GM21381 (cell line): ENCODE measurements around the gene ZNF581.

ENCODE experiments used
- ATAC-seq: cut with Tn5 transposase; IDR thresholded peaks from one replicate; pipeline ENCODE4 v1.9.1; 2021; ENCODE audit warnings: mild to moderate bottlenecking, moderate library complexity; ENCODE audit not compliant: unreplicated experiment

The ZNF581 gene

DNA sequence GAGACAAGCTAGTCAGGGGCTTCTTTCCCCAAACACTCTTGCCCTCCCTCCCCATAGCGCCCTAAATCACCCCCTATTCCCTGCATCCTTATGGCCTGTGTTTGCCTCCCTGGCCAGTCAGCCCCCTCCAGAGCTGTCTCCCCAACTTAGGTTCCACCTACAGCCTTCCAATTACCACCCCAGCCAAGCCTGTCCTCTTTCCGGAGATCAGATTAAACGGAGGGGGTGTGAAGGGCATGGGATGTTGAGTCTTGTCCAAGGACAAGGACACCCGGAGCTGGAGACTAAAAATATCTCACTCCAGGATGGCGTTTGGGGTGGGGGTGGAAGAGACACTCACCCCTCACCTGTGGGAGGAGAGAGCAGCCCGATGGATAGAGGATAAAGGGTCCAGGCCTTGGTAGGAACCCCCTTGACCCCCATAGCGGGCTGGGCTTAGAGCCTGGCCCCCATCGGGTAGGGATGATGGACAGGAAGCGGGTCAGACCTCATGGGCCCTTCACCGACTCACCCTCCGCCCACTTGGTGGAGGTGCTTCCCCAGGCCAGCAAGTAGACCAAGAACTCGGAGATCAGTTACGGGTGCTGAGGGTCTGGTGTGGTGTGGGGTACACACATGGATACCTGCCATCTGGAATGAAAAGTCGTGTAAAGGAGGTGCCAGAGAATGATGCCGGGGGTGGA is 32.0 kb upstream of the ZNF581 start:
- ATAC-seq: no peak

DNA sequence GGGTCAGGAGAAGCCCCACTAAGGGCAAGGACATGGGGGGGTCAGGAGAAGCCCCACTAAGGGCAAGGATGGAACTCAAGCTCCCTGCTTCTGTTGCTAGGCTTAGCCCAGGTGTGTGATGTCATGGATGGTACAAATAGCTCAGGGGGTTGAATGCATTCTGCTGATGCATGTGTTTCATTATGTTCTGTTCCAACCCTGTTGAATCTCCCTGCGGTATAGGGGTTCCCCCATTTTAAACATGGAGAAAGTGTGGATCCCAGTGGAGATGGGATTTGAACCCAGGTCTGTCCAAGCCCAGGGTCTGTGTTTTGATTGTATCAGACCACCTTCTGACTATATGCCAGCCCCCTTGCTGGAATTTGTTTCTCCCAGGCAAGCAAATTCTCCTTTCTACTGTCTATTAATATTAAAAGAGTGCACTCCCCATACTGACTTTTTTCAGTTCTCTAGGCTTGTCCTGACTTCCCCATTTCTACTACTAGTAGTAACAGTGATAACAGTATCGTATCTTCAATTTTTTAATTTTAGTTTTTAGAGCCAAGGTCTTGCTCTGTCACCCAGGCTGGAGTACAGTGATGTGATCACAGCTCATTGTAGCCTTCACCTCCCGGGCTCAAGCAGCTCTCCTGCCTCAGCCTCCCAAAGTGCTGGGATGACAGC is 31.3 kb upstream of the ZNF581 start:
- no peak for ATAC-seq

- no peak for ATAC-seq
Observed at GRCh38 chr19:55613396-55613795, 30.1 kb upstream of the ZNF581 start.

- ATAC-seq: no peak
Observed at GRCh38 chr19:55613930-55614710, 29.3 kb upstream of the ZNF581 start.

DNA sequence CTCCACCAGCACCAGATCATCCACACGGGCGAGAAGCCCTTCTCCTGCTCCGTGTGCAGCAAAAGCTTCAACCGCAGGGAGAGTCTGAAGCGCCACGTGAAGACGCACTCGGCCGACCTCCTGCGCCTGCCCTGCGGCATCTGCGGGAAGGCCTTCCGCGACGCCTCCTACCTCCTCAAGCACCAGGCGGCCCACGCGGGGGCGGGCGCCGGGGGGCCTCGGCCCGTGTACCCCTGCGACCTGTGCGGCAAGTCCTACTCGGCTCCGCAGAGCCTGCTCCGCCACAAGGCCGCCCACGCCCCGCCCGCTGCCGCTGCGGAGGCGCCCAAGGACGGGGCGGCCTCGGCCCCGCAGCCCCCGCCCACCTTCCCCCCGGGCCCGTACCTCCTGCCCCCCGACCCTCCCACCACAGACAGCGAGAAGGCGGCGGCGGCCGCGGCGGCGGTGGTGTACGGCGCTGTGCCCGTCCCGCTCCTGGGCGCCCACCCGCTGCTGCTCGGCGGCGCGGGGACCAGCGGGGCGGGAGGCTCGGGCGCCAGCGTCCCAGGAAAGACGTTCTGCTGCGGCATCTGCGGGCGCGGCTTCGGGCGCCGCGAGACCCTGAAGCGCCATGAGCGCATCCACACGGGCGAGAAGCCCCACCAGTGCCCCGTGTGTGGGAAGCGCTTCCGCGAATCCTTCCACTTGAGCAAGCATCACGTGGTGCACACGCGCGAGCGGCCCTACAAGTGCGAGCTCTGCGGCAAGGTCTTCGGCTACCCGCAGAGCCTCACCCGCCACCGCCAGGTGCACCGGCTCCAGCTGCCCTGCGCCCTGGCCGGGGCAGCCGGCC is 28.5 kb upstream of the ZNF581 start:
- no peak for ATAC-seq

DNA sequence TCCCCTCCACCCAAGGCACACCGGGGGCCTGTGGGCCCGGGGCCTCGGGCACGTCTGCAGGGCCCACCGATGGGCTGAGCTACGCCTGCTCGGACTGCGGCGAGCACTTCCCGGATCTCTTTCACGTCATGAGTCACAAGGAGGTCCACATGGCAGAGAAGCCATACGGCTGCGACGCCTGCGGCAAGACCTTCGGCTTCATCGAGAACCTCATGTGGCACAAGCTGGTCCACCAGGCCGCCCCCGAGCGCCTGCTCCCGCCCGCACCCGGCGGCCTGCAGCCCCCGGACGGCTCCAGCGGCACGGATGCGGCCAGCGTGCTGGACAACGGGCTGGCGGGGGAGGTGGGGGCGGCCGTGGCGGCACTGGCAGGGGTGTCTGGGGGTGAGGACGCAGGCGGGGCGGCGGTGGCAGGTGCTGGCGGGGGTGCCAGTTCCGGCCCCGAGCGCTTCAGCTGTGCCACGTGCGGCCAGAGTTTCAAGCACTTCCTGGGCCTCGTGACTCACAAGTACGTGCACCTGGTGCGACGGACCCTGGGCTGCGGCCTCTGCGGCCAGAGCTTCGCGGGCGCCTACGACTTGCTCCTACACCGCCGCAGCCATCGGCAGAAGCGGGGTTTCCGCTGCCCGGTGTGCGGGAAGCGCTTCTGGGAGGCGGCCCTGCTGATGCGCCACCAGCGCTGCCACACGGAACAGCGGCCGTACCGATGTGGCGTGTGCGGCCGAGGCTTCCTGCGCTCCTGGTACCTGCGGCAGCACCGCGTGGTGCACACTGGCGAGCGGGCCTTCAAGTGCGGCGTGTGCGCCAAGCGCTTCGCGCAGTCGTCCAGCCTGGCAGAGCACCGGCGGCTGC is 27.7 kb upstream of the ZNF581 start:
- ATAC-seq: no peak

DNA sequence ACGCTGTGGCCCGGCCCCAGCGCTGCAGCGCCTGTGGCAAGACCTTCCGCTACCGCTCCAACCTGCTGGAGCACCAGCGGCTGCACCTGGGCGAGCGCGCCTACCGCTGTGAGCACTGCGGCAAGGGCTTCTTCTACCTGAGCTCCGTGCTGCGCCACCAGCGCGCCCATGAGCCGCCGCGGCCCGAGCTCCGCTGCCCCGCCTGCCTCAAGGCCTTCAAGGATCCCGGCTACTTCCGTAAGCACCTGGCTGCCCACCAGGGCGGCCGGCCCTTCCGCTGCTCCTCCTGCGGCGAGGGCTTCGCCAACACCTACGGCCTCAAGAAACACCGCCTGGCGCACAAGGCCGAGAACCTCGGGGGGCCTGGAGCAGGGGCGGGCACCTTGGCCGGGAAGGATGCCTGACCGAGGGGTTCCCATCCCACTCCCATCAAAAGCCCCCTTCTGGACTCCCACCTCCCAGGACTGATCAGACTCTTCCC is 27.0 kb upstream of the ZNF581 start:
- no peak for ATAC-seq

- no peak for ATAC-seq
Observed at GRCh38 chr19:55617426-55617825, 26.0 kb upstream of the ZNF581 start.

GRCh38 chr19:55618426-55618825 is 25.0 kb upstream of the ZNF581 start:
- ATAC-seq: no peak

- no peak for ATAC-seq
Observed at GRCh38 chr19:55619286-55619685, 24.2 kb upstream of the ZNF581 start.

- ATAC-seq: no peak
Observed at GRCh38 chr19:55620410-55621204, 22.8 kb upstream of the ZNF581 start.

DNA sequence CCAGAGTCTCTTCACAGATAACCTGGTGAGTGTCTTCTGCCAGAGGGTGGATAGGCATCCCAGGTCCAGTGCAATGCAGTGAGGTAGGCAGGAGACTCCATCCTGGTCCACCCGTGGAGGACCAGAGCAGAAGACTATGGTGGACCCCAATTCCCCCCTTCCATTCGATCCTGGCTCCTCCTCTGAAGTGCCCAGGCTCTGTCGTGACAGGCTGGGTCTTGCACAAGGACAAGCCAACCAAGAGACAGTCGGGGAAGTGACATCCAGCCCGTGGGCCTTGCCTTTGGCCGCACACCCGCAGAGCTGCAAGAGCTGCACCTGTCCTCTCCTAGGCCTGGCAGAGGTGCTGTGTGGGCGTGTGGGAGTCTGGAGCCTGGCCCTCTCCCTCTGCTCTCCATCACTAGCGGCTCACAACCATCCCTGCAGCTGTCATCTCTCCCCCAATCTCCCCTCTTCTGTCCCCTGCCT is 22.2 kb upstream of the ZNF581 start:
- ATAC-seq: no peak

GRCh38 chr19:55621673-55622231 is 21.7 kb upstream of the ZNF581 start:
- no peak for ATAC-seq

DNA sequence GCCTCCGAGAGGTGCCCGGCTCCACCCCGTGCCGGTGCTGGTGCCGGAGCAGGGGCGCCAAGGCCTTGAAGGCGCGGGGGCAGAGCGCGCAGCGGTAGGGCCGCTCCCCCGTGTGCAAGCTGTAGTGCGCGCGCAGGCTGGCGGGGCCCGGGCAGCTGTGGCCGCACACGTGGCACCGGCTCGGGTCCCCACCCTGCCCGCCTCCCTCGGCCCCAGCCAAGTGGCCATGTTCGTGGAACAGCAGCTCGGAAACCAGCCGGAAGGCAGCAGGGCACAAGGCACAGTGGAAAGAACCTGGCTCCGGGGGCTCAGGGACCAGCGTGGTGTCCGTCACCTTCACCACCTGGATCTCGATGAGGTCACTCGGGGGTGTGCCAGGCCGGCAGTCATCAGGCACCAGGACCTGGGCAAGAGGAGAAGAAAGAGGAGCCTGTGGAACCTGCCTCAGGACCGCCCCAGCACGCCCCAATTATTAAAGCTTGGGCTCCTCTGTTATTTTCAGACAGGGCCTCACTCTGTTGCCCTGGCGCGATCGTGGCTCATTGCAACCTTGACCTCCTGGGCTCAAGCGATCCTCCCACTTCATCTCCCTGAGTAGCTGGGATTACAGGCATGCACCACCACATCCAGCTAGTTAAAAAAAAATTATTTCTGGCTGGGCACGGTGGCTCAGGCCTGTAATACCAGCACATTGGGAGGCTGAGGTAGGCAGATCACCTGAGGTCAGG is 21.0 kb upstream of the ZNF581 start:
- ATAC-seq: no peak

DNA sequence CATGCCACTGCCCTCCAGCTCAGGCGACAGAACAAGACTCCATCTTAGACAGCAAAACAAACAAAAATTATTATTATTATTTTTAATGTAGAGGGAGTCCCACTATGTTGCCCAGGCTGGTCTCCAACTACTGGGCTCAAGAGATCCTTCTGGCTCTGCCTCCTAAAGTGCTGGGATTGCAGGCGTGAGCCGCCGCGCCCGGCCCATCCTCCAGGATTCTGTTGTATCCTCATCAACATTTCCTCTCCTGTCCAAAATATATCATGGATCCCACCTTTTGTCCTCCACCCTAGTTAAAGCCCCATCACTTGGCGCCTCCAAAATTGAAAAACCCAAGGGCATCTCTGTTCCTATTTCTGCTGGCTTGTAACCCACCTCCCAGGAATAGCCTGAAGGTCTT is 20.3 kb upstream of the ZNF581 start:
- no peak for ATAC-seq

DNA sequence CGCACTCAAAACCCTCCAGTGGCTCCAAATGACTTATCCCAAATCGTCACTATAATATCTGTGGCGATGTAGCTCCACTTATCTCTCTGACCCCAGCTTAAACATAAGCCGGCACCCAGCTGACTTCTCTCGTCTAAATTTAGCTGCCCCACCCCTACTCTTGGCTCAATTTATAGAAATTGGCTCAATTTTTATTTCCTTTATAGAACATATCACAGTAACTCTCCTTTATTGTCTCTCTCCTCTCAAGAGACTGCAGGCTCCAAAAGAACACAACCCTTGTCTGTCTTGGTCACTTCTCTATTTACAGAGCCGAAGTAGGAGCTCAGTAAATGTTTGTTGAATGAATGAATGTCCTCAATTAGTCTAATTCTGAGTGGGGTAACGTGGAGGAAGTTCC is 19.9 kb upstream of the ZNF581 start:
- ATAC-seq: no peak

DNA sequence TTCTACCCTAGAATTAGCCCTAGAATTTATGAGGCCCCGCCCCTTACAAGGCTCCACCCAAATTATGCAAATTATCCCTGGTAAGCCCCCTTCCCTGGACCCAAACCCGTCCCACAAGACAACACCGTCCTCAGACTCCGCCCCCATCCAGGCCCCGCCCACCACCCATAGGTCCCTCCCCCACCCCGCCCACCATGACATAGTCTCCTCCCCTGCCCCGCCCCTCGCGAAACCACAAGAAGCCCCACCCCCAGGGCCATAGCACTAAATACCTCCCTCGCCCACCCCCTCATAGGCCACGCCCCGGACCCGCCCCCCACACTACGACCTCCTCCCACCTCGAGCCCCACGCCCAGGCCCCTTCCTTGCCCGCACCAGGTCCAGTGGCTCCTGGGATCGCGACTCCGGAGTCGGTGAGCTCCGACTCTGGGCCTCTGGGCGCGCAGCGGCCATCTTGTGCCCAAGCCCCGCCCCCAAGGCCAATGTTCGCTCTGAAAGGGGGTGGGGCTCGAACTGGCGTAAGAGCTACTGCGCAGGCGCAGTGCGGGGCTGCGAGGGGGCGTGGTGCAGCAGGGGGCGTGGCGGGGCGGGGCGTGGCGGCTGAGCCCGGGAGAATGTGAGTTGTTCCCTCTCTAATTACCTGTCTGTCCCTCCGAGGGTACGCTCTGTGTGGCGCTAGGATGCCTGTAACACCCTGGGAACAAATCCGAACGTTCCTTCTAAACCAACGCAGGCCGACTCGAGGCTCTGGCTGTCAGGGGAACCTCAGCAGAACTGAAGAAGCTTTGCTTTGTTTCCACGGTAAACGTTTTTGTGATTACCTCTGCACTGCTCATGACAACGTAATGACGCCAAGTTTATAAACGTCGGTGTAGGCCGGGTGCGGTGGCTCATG is 19.1 kb upstream of the ZNF581 start, which contains the start of gene ZNF784:
Gene ZNF784 (minus strand): TSS at position 458 of the 895 bp plus-strand sequence. CDS start 5 bp downstream, at position 453.
- no peak for ATAC-seq
